ENCODE results near the gene GALNT15.

- TF ChIP-seq EZH2 (IDR thresholded peaks at IDR 0.05; ENCODE audit: insufficient read depth, low read length) (no peak), CTCF (IDR thresholded peaks at IDR 0.05; ENCODE audit: insufficient read depth, low read depth, low read length) (no peak)
Measured at GRCh38 chr3:16174026-16174355, 489 bp upstream of the GALNT15 start.

Measured in astrocyte (in vitro differentiated cells and primary cell).